NCI-H2196 (cell line): Measurements from ENCODE around the gene GPR146.
"Not testable (repeated sequence)": the region's sequence is repeated elsewhere in the genome, so short reads cannot be mapped to it uniquely, and the experiment has no call there.

Source experiments
- DNase-seq: peaks from one replicate; lab custom pipeline; 2025; ENCODE audit not compliant: unreplicated experiment; lab: John Stamatoyannopoulos, UW

The GPR146 gene

DNA sequence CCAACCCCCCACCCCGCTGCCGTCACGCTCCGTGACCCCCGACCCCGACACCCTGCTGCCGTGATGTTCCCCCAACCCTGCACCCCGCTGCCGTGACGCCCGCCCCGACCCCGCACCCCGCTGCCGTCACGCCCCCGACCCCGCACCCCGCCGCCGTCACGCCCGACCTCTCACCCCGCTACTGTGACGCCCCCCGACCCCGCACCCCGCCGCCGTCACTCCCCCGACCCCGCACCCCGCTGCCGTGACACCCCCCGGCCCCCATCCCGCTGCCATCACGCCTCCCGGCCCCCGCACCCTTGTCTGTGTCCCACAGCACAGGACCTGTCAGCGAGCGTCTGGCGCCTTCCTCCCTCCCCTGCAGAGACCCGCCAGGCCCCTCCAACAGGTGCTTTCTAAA, 29.7 kb downstream of the GPR146 start:
- DNase-seq, result not testable (repeated sequence)

DNA sequence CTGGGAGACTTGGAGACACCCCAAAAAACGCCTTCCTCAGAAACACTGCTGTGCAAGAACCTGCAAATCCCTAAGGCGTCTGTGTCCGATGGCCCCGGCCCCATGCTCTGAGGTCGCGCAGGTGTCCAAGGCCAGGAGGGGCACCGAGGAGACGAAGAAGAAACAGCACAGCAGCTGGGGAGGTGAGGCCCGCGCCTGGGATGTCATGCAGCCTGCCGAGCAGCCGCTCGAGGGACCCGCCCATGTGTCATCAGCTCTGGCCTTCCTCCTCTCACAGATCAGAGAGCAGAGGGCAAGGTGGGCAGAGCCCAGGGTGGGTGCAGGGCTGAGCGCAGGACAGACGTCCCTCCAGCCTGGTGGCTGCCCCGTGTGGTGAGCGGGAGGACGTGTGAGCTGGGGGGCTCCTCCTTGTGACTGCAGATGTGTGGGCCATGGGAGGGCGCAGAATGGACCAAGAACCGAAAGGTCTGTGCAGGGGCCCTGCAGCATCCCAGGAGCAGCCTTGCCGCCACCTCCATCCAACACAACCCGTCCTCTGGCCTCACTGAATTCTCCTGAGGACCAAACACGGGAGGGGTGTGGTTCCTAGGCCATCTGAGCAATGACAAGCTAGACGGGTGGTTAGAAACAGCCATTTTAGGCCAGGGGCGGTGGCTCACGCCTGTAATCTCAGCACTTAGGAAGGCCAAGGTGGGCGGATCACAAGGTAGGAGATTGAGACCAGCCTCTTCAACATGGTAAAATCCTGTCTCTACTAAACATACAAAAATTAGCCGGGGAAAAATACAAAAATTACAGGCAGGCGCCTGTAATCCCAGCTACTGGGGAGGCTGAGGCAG, 30.5 kb downstream of the GPR146 start:
- DNase-seq, result no peak

DNA sequence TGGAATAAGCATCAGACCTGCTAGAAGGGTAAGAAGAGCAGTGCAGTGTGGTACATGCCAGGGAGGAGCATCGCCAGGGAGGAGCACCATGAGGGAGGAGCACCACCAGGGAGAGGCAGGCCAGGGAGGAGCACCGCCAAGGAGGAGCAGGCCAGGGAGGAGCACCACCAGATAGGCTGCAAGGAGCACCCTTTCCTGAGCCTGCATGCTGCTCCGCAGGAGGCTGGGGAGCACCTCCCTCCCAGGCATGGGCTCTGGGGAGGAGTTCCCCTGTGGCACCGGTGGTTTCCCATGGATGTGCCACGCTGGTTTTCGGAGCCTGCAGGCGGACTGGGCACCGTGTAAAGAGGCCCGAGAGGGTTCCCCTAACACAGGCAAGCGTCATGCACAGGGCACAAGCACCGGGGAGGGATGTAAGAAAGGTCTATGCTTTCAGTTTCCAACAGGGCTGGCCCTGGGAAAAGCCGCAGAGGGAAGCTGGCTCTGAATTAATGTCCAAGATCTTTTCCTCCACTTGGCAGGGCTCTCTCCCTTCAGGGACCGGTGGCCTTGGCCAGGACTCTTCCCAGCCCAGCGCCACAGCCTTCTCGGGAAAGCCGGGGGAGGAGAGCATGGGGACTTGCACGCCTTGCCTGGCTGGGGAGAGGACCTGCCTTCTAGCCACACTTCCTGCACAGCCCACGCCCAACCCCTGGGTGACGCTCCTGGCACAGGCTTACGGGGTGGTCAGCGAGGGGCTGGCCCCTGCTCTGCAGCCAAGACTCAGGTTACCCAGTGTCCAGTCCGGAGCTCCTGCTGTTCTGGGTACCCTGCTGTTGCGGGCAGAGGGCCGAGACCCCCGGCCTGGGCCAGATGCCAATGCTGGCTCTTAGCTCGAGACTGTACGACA, 32.1 kb downstream of the GPR146 start:
- no peak for DNase-seq

DNA sequence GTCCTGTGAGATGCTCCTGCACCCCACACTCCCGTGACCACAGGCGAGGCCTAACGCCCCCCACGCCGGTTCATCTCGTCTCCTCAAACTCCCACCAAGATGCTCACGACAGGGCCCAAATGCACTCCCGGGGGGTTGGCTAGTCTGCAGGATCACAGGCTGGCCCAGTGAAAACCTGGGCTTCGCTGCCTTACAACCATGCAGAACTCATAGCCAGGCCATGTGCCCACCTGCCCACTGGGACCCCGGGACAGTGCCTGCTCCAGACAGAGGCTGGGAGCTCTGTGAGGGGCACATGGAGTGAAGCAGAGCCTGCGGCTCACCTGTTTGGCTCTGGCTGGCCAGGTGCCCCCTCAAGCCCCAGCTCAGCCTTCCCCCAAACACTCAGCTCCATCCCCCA, 34.2 kb downstream of the GPR146 start:
- no peak for DNase-seq

DNA sequence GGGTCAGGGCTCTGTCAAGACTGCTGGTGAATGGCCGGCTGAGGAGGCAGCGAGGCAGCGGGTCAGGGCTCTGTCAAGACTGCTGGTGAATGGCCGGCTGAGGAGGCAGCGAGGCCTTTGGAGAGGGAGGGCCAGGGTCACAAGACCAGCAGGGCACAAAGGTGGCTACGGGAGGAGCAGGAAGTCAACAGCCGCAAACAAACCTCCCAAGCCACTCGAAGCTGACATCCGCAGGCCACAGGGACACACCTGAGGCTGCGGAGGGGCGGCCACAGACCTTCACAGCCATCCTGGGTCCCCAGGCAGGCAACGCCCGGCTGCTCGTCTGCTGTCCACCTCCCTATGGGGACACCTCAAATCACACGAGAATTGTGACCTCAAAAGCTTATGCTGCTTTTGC, 34.6 kb downstream of the GPR146 start:
- DNase-seq, result no peak

DNA sequence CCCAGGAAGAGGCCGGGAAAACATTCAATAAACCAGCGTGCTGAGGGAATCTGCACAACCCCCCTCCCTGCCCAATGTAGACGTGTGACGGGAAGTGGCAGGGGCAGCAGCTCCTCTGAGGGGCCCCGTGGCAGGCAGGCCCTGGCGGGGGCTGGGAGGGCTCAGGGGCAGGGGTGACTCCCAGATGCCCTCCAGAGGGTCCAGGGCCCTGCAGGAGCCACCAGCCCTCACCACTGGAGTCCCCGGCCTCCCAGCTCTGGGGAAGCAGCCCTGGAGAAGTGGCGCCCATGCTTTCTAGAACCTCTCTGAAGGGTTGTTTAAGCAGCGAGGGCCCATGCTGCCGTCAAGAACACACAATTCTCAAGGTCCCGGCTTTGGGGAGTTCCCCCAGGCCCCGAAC, 35.2 kb downstream of the GPR146 start:
- no peak for DNase-seq

DNA sequence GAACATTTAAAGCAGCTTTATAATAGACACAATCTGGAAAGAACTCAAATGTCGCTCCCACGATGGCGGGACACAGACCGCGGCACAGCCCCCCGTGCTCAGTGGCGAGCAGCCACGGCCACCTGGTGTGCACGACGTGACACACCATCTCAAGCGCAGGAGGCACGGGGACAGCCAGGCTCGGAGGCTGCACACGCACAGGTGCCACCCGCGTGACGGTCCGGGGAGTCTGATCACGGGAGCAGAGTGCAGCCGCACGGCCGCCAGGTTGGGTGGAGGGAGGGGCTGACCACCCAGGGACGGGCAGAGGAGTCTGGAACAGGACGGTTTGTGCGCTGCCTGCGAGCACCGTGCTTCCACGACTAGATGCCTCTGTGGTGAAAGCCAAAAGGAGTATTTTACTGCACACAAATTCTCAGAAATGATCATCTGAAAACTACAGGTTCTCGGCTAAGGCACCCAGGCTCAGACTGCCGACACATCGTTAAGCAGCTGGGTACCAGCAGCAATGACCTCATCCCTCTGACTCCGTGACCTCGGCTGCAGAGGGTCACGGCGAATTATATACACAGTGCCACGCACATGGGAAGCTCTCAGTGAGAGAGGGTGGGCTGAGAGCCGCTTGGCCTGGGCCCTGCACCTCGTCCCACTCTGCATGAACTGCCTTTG, 36.0 kb downstream of the GPR146 start:
- no peak for DNase-seq

DNA sequence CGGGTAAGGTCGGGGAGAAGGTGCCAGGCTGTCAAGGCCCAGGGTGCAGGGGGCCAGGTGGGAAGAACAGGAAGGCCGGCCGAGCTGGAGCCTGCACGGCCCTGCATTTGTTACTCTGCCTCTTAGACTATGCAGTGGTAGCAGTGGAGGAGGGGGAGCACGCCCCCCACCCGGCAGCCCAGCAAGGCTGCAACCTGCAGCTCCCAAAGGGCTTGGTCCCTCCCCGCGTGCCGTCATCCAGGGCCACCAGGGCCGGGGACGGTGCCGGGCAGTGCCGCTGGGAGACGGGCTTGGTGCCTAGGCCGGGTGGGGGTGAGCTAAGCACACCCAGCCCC, 36.5 kb downstream of the GPR146 start:
- DNase-seq, result no peak

DNA sequence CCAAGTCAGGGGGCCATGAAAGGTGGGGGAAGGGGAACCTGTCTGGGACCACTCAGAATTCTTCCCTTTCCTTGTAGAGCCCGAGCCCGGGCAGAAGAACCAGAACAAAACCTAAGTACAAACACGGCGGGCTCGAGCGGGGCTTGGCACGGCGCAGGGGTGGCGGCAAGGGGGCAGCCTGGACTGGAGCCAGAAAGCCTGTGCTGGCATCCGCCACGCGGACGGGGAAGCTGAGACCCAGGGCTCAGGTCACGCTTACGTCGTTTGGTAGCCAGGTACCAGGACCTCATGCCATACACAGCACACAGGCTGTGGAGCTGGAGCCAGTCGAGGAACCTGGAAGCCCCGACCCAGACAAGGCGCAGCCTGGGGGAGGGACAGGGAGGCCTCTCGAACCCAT, 37.0 kb downstream of the GPR146 start:
- no peak for DNase-seq

DNA sequence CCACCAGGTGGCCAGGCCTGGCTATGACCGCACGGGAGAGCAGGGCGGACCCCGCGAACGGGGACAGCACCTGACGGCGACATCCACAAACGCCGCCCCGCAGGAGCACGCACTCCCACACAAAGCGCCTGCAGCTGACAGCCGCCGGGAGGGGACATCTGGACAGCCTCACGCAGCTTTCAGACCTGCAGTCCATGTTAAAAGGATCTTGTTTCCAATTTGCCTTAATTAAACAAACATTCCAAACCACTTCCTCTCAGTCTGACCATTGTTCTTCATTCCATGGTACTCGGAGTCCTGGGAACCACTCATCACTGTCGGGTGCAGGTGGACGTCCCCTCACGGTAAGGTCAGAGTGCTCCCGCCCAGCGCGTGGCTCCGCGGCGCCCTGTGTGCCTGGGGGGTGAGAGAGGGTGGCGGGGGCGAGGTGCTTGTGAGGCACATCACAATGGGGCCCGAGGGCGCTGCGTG, 37.6 kb downstream of the GPR146 start:
- peak; percentile 40 for DNase-seq

DNA sequence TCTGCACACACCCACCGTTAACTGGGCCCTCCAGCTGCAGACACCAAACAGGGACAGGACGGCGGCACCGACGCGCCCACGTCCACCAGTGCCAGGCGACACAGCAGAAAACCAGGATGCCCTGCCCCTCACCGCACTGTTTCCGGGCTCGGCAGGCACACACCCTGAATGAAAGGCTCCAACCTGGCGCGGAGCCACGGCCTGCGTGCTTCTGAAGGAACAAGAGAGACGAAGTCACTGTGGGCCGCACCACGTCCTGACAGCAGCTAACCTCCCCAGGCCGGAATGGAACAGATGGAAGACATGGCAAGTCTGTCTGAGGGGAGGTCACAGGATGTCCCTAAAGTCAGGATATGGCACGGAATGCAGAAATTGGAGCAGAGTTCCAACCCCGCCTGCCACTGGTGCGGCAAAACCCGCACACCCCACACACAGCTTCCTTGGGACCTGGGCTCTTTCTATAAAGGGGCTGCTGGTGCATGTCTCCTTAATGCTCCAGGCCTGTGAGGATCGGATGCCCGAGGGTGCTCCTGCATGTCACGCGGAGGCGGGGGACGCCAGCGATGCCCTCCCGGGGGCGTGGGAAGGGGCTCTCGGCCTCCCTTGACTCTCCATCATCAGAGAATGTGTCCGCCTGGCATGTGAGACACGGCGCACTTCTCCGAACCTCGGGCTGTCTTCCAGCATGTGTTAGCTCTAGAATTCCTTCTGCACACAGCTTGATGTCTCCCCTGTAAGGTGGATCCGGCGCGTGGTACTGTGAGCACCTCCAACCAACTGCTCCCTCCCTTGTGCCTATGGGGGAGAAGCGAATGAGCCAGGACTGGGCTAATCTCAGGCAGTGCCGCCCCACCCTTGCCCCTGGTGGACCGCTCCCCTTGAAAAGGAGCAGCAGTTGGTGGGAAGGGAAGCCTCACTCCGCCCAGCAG, 39.6 kb downstream of the GPR146 start:
- DNase-seq, result no peak

DNA sequence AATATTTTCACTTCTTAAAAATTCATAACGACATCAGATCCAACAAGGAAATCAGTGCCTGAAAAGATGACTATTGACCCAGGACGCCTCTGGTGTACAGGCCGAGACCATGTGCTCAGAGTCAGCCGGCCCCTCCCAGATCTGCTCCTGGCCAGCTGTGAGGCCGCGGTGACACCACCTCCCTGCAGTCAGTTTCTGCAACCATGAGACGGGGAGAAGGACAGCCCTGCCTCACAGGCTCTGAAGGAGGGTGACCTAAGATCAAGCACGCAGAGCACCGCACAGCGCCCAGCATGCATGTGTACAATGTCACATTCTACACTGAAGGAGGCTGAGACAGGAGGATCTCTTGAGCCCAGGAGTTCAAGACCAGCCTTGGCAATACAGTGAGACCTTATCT, 40.9 kb downstream of the GPR146 start:
- no peak for DNase-seq

DNA sequence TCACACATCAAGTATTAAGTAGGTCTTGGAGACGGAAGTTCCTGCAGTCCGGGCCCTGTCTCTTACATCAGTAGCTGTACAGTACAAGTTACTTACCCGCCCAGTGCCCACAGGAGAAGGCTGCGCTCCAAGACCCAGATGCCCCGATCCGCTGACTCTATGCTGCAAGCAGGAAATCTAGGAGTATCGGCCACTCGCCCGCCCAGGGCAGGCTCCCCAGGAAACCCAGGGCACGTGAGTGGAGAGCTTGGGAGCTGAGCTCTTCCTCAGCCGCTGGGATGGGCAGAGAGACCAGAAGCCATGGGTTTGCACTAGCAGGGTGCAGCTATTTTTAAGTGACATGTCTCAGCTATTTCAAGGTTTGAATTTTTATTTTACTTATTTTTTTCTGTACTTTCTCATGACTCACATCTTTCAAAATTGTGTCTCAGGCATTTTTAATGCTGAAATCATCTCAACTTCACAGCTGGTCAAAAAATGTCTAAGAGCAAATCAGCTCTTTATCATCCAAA, 41.6 kb downstream of the GPR146 start:
- no peak for DNase-seq

DNA sequence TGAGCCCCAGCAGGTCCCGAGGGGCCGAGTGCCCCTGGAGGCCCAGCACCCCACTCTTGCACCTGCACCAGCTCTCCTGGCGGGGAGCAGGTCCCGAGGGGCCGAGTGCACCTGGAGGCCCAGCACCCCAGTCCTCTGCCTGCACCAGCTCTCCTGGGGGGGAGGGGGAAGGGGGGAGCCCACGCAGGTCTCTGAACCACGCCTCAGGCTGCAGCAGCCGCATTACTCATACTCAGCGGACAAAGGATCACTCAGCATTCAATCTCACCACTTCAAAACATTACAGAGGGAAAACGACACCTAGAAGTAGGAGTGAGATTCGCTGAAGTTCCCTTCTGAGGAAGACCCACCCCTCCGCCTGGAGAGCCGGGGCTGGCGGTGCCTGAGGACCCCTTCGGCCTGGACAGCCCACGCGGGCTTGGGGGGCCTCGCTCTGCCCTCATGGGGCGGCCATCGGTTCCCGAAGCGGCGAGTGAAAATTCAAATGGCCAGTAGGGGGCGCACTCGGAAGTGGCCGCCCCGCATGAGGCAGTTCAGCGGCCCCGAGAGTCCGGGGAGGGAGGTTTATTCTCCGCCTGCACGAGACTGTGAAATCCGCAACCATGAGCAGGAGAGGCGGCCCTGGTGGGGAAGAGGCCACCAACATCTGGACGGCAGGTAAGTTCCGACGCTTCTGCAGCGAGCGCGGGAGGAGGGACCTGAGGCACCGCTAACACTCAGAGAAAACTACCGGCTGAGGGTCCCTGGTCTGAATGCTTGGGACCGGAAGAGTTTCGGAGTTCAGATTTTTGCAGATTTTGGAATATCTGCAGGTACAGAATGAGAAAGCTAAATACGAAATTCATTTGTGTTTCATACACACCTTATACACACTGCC, 42.5 kb downstream of the GPR146 start:
- peak; percentile 10 for DNase-seq

DNA sequence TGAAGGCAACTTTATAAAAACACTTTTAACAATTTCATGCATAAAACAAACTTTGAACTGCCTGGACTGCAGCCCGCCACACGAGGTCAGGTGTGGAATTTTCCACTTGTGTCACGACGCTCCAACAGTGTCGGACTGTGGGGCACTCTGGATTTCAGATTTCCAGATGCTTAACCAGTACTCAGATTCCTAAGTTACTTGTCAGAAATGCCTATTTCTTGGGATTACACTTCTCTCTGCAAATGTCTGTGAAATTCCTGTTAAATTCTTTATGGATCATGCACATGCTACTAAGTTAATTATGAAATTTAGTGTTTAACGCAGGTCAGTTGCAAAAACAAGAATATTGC, 43.1 kb downstream of the GPR146 start:
- no peak for DNase-seq

DNA sequence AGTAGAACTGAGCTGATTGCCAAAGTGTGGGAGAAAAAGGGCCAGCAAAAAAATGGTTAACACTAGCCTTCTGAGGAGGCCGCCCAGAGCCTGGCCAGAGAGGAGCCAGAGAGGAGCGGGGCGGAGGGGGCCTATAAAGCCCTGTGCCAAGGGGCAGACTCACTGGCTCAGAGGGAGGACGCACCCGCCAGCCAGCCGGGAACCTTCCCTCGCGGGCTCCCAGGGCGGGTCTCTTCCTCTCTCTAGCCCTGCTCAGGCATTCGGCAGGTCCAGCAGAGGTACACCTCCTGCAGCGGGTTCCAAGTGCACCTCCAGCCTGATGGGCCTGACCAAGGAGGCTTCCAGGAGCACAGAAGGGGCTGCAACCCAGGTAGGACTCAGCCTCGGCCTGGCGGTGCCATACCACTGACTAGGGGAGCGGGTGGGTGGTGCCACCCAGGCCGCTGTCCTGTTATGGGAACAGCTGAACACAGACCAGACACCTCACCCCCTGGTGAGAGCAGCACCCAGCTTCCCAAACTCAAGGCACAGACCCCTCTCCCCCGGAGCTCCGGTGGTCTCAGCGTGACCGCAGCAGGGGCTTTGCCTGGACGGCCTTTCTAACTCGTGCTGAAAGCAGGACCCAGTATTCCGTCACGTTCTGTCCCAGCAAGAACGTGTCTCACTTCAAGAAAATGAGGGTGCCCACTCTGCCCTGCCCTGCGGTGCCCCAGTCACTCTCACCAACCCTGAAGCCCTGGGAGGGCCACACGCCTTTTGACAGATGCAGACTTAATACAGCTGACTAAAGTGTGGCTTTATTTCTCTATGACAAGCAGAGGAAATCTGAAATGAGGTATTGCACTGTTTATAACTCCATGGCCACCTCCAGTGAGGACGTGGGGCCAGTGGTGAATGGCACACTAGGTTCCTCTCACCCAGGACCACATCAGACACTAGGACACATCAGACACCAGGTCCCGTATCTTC, 43.9 kb downstream of the GPR146 start, which contains the start of gene GPER1:
Gene GPER1 (plus strand): TSS at position 162 of the 969 bp plus-strand sequence. CDS start 3,616 bp downstream, outside the sequence.
- peak; percentile 59 for DNase-seq

DNA sequence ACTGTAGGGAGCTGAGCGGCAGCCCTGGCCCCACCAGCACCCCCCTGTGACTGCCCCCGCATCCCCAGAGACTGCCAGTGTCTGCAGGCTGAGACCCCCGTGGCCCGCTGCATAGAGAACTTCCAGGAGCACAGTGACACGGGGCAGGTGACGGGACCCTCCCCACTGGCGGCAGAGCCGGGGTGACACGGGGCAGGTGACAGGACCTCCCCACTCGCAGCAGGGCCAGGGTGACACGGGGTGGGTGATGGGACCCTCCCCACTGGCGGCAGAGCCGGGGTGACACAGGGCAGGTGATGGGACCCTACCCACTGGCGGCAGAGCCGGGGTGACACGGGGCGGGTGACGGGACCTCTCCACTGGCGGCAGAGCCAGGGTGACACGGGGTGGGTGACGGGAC, 45.9 kb downstream of the GPR146 start:
- DNase-seq, result no peak
